GM21825 (cell line): ENCODE data around the gene DNAJC15.

ENCODE experiments used
- ATAC-seq: cut with Tn5 transposase; IDR thresholded peaks from one replicate; pipeline ENCODE4 v1.9.1; 2021; ENCODE audit warnings: mild to moderate bottlenecking, moderate library complexity; ENCODE audit not compliant: unreplicated experiment

Gene DNAJC15

DNA sequence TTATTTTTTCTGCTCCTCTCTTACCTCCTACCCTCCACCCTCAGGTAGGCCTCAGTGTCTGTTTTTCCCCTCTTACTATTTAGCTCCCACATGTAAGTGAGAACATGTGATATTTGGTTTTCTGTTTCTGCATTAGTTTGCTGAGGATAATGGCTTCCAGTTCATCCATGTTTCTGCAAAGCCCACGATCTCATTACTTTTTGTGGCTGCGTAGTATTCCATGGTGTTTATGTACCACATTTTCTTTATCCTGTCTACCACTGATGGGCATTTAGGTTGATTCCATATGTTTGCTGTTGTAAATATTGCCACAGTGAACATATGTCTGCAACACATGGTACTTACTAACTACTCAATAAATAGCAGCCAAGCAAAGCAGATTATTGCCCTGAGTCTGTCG lies 56.8 kb downstream of the DNAJC15 start:
- no peak for ATAC-seq

DNA sequence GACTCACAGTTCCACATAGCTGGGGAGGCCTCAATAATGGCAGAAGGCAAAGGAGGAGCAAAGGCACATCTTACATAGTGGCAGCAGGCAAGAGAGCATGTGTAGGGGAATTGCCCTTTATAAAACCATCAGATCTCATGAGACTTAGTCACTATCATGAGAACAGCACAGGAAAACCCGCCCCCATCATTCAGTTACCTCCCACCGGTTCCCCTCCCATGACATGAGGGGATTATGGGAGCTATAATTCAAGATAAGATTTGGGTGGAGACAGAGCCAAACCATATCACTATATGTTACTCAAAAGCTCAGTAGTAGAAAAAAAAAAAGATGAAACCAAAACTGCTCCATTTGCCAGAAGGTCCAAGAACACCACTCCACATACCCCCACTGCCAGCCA lies 58.5 kb downstream of the DNAJC15 start:
- ATAC-seq: no peak

DNA sequence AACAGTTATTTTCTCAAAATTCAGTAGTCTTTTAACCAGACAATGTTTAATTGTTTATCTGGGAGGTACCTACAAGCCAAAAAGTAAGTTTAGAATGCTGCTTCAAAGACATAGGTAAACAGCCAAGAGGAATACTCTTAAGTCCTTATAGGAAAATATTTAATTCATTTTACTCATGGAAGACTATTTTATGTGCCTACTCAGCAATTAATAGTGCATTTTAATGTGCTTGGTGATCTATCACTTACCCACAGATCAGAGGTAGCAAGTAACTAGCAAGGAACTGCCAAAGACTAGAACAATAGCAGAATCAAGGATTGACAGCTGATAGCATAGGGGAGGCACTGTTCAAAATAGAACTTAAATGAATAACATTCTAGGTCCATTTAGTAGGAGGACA lies 60.4 kb downstream of the DNAJC15 start:
- ATAC-seq: no peak

DNA sequence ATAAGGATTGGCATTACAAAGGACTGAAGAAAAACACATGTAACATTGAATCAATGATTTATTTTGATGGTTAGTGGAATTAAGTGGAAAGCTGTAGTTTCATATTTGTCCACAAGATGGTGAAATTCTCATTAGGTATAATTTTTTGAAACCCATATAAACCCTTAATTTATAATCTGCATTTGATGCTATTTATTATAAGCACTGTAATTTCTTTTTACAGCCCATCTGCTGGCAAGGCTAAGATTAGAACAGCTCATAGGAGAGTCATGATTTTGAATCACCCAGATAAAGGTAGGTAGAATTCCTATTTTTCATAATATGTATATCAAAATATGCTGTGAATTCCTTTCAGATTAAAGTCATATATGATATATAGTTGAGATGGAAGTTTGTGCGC lies 62.2 kb downstream of the DNAJC15 start:
- no peak for ATAC-seq

DNA sequence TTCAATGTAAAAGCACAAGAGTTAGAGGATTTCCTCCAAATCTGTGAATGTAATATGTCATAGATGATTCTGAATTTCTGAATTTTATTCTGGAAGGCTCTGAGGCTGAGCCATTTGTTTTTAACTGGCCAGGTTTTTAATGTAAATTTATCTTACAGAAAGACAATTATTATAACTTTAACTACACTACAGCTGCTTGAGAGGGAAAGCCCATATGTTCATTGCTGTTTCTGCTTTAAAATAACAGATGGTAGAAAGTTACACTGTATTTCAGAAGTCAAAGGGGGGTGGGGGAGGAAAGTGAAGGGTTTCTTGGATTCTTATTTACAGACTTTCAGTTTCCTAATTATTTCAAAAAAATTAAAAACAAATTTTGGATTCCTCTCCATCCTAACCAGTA lies 62.8 kb downstream of the DNAJC15 start:
- no peak for ATAC-seq

DNA sequence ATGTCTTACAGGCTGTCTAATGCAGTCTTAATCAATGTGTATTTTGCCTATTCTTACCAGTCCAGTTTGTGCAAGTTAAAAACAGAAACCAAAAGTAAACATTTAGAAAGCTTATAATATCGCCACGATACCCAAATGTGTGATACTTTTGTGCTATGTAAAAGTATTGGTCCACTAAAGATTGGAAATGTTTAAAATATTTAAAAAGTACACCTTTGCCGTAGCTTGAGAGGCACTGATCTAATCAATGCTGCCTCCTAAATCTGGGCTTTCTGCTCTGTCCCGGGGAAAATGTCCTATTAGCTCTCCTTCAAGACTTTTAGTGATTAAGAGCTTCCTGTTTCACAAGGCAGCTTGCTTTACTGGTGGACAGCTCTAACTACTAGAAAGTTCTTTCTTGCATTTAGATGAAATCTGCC lies 64.7 kb downstream of the DNAJC15 start:
- no peak for ATAC-seq

DNA sequence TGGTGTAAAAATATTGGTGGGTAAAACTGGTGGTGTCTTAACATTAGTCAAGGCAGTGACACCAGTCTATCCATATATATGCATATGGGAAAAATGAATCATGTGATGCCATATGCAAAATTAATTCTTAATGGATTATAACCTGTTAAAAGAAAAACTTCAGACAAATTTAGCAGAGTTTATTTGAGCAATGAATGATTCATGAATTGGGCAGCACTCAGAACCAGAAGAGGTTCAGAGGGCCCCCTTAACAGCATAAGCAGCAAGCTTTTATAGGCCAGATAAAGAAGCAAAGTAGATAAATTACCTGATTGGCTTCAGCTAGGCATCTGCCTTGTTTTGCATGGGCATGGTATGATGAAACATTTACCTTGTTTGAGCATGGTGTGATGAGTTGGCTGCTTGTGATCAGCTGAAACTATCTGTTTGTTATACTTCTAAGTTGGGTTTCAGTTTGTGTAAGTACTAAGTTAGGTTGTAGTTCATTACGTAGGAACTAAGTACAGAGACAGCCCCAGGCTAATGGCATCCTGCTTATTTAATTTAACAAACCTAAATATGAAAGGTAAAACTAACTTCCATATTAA lies 66.6 kb downstream of the DNAJC15 start:
- no peak for ATAC-seq

DNA sequence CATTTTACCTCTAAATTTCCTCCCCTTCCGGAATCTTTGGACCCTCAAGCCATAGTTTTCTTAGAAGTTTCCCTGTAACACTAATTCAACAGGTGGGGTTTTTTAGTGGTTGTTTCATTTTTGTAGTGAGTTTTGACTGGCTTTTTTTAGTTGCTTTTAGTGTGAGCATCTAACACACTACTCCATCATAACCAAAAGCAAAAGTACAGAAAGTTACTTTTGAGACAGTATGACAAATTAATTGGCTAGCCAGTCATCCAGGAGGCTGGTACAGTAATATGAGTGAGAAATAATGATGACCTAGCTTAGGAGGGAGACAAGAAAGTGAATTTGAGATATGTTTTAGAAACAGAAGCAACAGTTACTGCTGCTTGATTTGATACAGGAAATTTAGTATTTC lies 71.5 kb downstream of the DNAJC15 start:
- ATAC-seq: no peak

DNA sequence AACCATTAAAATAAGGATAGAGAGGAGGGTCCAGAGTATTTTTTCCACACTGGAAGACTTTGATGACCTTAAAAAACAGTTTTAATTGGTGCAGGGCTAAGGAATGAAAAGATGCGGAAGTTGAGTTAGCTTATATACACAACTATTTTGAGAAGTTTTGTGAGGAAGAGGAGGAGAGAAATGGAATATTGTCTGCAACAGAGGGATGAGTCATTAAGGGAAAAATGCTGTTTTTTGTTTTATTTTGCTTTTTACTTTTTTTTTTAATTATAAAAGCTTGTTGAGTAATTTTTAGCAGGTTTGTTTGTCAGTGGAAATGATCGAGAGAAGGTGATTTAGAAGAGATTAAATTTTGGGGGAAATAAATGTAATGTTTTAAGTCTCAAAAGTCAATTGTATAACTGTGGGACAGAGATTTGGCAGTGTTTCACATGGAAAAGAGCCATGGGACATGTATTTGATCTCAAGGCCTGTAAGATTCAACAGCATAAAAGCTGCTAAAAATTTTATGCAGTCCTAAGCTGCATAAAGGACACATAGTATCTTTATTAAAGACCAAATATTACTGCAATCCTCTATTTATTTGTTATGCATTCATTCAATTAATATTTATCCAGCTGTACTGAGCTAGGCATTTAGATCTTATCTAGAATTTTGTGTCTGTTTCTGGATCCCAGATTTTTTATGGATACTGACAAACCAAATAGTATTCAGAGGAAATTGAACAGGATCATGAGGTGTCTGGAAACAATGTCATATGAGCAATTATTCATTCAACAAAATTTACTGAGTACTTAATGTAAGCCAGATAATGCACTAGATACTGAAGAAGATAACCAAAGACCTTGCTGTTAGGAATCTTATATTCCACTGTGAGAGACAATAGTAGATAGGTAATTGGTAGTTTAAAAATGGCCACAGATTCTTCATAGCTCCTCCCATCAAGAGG lies 72.7 kb downstream of the DNAJC15 start:
- ATAC-seq: no peak

DNA sequence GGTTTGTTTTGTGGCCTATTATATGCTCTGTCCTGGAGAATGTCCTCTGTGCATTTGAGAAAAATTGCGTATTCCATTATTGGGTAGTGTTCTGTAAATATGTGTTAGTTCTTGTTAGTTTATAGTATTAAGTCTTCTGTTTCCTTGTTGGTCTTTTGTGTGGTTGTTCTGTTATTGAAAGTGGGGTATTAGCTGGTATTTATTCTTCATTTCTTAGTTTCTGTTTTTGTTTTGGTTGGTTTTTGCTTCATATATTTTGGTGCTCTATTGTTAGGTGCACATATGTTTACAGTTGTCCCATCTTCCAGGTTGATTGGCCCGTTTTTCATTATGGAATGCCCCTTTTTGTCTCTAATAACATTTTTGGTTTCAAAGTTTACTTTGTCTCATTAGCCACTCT lies 77.3 kb downstream of the DNAJC15 start:
- ATAC-seq: no peak

DNA sequence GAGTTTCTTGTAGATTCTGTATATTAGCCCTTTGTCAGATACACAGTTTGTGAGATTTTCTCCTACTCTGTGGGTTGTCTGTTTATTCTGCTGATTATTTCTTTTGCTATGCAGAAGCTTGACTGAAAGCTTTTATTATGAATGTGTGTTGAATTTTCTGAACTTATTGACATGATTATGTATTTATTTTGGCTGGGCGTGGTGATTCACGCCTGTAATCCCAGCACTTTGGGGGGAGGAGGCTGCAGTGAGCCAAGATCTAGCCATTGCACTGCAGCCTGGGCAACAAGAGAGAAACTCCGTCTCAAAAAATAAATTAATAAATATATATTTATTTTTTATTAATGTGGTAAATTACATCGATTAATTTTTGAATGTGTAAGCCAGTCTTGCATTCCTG lies 78.9 kb downstream of the DNAJC15 start:
- ATAC-seq: no peak

DNA sequence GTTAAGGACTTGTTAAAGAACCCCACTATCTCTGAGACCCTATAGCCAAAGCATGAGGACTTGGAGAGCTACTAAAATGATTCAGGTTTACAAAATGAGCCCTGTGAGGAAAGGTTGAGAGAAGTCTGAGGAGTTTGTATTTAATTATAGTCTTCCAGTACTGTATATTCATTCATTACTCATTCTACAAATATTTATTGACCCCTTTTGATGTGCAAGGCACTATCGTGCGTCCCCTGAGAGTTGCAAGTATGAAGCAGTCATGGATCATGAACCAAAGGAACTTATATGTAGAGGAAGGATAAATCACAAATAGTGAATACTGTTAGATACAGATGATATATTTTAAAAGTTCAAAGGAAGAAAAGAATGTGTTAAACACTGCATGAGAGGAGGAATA lies 84.4 kb downstream of the DNAJC15 start:
- ATAC-seq: no peak

DNA sequence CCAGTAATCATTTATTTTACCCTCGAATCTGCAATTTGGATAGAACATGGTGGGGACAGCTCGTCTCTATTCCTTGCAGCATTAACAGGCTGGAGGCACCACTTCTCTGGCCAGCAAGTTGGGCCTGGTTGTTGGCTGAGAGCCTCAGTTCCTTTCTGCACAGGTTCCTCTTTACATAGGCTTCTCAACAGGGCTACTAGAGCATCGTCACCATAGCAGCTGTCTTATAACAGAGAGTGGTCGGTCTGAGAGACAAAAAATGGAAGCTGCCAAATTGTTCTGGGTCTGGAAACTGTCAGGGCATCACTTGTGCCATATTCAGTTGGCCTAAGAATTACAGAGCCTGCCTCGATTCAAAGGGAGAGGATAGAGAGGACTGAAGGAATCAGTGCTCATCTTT lies 86.7 kb downstream of the DNAJC15 start:
- no peak for ATAC-seq

DNA sequence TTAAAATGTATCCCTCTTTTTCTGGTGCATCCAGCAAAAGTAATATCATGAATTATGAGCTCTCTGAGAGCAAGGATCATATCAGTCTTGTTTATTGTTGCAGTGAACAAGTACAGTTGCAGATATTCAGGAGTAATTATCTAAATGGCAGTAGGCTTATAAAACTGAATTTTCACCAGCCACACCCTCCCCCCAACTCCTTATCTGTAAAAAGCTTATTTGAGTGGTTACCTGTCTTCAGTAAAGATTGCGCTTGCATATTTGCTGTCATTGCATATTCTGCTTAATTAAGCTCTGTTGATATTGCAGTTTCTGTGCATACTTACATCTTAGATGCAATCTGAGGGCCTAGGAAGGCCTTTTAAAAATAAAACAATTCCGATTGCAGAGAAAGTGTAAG lies 87.3 kb downstream of the DNAJC15 start:
- no peak for ATAC-seq

DNA sequence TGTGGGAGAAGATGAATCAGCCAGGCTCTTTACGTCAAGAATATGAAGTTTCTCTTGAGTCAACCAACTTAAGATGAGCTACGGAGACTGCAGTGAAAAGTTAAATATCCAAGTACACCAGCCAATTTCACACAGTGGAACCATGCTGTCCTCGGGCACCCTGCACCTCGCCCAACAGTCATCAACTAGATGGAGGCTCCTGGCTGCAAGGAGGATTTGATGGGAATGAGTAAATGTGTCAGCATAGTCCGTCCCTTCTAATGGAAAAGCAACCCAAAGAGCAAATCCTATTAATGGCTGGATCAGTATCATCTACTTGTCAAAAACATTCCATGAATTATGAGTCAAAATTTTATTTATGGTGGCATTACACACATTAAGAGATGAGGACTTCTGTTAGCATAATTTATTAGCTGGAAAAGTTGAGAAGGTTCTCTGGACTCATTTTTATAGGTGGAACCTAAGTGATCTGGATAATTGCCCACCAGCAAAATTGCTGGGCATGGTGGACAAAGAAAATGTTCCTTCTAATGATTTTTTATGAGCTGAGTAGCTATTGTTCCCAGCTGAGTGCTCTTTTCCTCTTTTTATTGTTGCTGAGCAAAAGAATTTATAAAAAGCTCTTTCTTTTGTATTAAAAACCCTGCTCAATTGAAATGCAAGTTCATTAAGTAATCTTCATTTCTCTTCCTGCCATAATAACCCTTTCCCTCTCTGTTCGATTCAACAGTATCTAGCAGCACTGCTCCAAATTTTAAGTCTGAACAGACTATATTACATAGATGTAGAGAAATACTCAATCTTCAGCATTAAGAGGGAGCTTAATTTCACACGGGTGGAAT lies 88.4 kb downstream of the DNAJC15 start:
- ATAC-seq: no peak

DNA sequence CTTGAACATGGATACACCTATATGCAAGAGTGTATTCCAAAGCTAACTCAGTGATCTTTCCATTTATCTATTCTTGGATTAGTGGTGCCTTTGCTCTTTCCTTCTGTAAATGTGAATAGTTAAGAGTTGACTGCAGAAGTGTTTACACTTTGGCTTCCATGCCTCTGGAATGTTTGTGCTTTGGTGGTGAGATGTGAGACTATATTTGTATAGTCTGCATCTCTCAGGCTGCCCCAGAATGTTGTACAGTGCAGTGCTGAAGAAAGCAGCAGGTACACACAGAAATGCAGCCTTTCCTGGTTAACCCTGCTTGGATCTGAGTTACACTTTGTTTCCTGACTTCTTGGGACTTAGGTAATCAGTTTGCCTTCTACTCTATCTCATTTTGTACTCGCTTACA lies 90.2 kb downstream of the DNAJC15 start:
- no peak for ATAC-seq

DNA sequence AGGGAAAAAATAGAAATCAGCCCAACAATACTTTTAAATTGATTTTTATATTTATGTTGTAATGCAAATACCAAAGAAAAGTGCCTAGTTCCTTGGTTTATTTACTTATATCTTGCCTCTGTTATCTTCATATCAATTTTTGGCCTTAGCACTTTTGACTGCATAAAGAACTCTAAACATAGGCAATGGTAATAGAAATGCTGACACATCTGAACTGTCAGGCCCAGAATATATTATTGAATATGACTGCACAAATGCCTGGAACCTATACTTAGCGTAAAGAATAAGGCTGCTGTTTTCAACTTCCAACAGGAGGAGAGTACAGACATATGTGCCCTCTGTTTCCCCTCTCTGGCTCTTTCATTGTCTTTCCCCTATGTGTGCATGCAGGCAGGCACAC lies 91.1 kb downstream of the DNAJC15 start:
- ATAC-seq: no peak

DNA sequence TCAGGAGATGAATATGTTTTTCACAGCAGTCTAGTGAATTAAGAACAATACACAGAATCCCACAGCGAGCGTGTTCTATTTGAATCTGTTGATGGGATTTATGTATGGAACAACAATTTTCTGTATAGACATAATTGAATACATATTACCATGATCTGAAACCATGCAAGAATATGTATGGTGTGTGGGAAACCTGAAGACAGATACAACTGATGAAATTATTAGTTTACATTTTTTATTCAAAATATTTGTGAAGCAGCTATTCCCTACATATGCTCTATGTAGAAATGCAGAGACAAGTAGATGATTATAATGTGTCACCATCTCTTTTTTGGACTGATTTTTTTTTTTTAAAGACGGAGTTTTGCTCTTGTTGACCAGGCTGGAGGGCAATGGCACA lies 91.8 kb downstream of the DNAJC15 start:
- no peak for ATAC-seq

DNA sequence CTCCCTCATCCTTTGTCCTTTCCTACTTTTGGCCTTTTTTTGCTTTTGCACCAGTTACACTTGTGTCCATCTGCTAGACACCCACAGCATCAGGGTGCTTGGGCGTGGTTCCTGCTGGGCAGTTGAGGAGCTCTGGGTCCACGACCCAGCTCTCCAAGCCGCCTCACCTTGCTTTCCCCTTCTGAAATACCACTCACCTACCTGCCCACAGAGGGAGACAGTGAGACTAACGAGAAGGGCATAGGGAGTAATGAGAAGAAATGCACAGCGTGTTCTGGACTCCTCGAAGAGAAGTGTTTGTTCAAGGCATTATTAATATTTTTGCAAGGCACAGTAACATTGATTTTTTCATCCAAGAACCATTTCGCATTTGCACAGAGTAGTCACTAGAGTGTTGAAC lies 92.9 kb downstream of the DNAJC15 start:
- ATAC-seq: no peak

DNA sequence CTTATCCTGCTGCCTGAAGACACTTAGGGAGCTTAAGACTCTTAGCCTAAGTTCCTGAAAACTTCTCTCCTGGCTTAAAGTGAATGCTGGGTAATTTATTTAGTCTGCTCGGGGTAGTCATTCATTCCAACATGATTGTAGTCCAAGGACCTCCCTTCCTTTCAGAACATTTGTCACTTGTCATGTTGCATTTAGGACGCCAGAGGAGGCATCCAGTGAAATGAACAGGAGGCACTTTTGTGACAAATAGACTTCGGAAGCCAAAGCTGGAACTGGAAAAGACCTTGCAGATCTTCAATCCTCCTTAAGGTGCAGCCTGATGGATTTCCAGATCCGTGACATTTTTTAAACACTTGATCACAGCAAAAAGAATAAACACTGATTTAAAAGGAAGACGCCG lies 95.1 kb downstream of the DNAJC15 start:
- no peak for ATAC-seq

DNA sequence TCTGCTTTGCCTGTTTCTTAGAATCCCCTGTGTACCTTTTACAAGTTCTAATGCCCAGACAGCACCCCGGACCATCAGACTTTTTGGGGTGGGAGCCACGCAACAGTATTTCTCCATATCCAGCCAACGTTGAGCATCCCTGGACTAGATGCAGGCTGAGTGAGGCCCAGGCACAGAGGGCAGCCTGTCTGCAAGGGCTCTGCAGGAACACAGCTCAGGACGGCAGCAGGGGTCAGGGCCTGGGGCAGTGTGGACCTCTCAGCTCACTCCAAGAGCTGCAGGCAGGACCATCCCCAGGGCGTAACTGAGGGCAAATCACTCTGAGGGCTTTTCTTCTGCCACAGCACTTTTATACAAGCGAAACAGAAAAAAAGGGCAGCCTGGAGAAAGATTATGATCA lies 95.8 kb downstream of the DNAJC15 start:
- ATAC-seq: no peak

DNA sequence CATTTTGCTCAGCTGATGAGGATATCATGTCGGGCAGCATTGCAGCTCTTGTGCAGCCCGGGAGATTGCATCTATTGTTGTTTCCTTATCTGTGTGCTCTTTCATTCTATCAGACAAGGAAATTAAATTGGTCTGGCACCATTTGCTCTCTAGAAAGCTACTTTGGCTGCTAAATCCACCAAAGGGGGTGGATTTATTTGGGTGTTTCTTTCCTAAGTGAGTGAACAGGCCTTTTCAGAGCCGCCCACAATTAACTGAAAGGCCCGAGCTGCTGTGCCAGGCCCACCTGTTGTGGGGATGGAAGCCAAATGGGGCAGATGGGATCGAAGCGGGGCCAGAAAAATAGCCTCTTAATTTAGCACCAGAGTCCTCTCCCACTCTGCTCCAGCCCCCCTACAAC lies 99.4 kb downstream of the DNAJC15 start:
- ATAC-seq: no peak
